ENCODE results near the gene TMOD1. TPM values are rescaled to one million over a fixed set of nuclear protein-coding genes. Genes with fewer than 3 reads are reported as not detected.

TMOD1 gene
- total and polyA plus RNA-seq, 2 of the 13 experiments (the other 11 are each of a cell fraction or from before 2014, with no cell fraction given), result 0.04 to 0.07 TPM

DNA sequence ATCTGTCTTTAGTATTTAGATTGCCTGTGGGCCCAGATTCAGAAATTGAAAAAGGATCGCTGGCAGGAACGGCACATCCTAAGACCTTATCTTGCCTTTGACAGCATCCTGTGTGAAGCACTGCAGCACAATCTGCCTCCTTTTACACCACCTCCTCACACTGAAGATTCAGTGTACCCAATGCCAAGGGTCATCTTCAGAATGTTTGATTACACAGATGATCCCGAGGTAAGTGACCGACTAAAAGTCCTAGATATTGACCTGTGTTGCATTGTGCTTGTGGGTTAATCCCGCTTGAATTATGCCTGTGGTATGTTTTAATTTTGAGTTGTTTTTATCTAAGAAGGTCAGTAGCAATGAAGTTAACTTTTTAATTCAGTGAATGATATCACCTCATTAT is 146.5 kb downstream of the TMOD1 start:
- Histone ChIP-seq H3K27me3 (ENCODE audit: control insufficient read depth in 1 of 2, insufficient read depth in 2 of 2, low read length in 2 of 2) (no peaks in the 10 kb centered on the region), H2AFZ (ENCODE audit: low read length) (no peak overlapping the region), H3K27ac (ENCODE audit: extremely low read length, insufficient read depth, low read length) (no peak overlapping the region), H3K36me3 (replicated peaks in 1 of 2; ENCODE audit: control insufficient read depth in 1 of 2, insufficient read depth in 2 of 2, low read length in 2 of 2) (peaks cover 8 to 78% of the 10 kb centered on the region in 2 experiments), H3K9ac (ENCODE audit: insufficient read depth, low read depth, low read length) (no peak overlapping the region), H3K79me2 (ENCODE audit: insufficient read depth, low read length) (peaks cover 4% of the 10 kb centered on the region), H3K9me3 (ENCODE audit: low read length) (no peaks in the 10 kb centered on the region), H3K4me1 (ENCODE audit: insufficient read depth, low read length) (no peaks in the 10 kb centered on the region), H3K4me2 (ENCODE audit: low read depth, low read length) (no peak overlapping the region), H3K4me3 (replicated peaks in 1 of 3; ENCODE audit: insufficient read depth in 1 of 3, low read depth in 2 of 3, low read length in 3 of 3) (no peak overlapping the region), H4K20me1 (ENCODE audit: insufficient read depth, low read length) (no peaks in the 10 kb centered on the region)
- ATAC-seq, result no peak
- intact Hi-C loops (cut with micrococcal nuclease; ENCODE audit: unreplicated experiment), result no loop called here
- 95% methylated on average over 5 of the region's 5 CpGs for WGBS (ENCODE audit: low lambda C conversion rate)
- no peak for DNase-seq (ENCODE audit: low spot score)
- ChIA-PET CTCF (ENCODE audit: low intra/inter-chr PET ratio, low total read pairs) (no interaction called here), POLR2A (no interaction called here)
- in situ Hi-C loops (cut with HindIII; ENCODE audit: extremely low pct_ligation_motif_present, low pct_unique_long_range_greater_than_20kb), result no loop called here
- FAIRE-seq, result no peak
- no TSS peak for BruUV-seq (replicated peaks)
- no peak for TF ChIP-seq JDP2 (CRISPR knock-in tag; IDR thresholded peaks at IDR 0.05; ENCODE audit: borderline replicate concordance)
- TF ChIP-seq JUND (CRISPR knock-in tag; IDR thresholded peaks at IDR 0.05), result no peak
- TF ChIP-seq, protein P1, sequence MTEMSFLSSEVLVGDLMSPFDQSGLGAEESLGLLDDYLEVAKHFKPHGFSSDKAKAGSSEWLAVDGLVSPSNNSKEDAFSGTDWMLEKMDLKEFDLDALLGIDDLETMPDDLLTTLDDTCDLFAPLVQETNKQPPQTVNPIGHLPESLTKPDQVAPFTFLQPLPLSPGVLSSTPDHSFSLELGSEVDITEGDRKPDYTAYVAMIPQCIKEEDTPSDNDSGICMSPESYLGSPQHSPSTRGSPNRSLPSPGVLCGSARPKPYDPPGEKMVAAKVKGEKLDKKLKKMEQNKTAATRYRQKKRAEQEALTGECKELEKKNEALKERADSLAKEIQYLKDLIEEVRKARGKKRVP (CRISPR knock-in tag; IDR thresholded peaks at IDR 0.05), result no peak
- no peak for TF ChIP-seq THAP11 (CRISPR knock-in tag; IDR thresholded peaks at IDR 0.05)
- no peak for TF ChIP-seq POLR2AphosphoS5 (IDR thresholded peaks at IDR 0.05; ENCODE audit: low read depth, low read length)
- TF ChIP-seq ZNF563 (CRISPR knock-in tag; IDR thresholded peaks at IDR 0.05), result no peak

Other genes starting within 250 kb of the TMOD1 start
- gene CCDC180, start 194.0 kb upstream of the TMOD1 start, total RNA-seq (2016; rRNA removed; fragmentation: Illumina TruSeq; extraction: Trizol), result 1.5 and 2.5 TPM in 2 replicates
- 1.7 and 2.2 TPM in 2 replicates for gene CCDC180, start 194.0 kb upstream of the TMOD1 start, polyA plus RNA-seq (2011; rRNA removed)
- gene TDRD7, start 89.6 kb upstream of the TMOD1 start, total RNA-seq (2016; rRNA removed; fragmentation: Illumina TruSeq; extraction: Trizol), result 15.5 and 21.7 TPM in 2 replicates
- gene TDRD7, start 89.6 kb upstream of the TMOD1 start, polyA plus RNA-seq (2011; rRNA removed), result 9.8 and 10.3 TPM in 2 replicates
- 16.0 and 17.0 TPM in 2 replicates for gene TSTD2, start 131.7 kb downstream of the TMOD1 start, total RNA-seq (2016; rRNA removed; fragmentation: Illumina TruSeq; extraction: Trizol)
- 23.1 and 26.5 TPM in 2 replicates for gene TSTD2, start 131.7 kb downstream of the TMOD1 start, polyA plus RNA-seq (2011; rRNA removed)
- gene NCBP1, start 132.2 kb downstream of the TMOD1 start, total RNA-seq (2016; rRNA removed; fragmentation: Illumina TruSeq; extraction: Trizol), result 40.2 and 46.5 TPM in 2 replicates
- gene NCBP1, start 132.2 kb downstream of the TMOD1 start, polyA plus RNA-seq (2011; rRNA removed), result 12.4 and 13.3 TPM in 2 replicates
- 12.5 and 15.2 TPM in 2 replicates for gene XPA, start 195.7 kb downstream of the TMOD1 start, total RNA-seq (2016; rRNA removed; fragmentation: Illumina TruSeq; extraction: Trizol)
- 2.3 and 2.5 TPM in 2 replicates for gene XPA, start 195.7 kb downstream of the TMOD1 start, polyA plus RNA-seq (2011; rRNA removed)